Cardiac septum (tissue), 1 donor: ENCODE measurements around the gene HDAC11. TPM values are rescaled to one million over a fixed set of nuclear protein-coding genes. Genes with fewer than 3 reads are reported as not detected.

ENCODE experiments used
- DNase-seq: peaks from one replicate; pipeline ENCODE4 v3.0.0-alpha.2; 2020; ENCODE audit warnings: low spot score
- intact Hi-C: fragments of 100-400 bp; cut with DNase I; formaldehyde crosslinking; loops from one replicate; pipeline ENCODE4 v1.14.0; 2022
- total RNA-seq: library from RNA; stranded (reverse); fragmentation: NEBNext Ultra II Directional; extraction: Animal tissue kit (Norgen Biotek cat#: 25700); gene quantifications from one replicate; pipeline ENCODE4 v1.2.1, GENCODE V29; 2021
- donor health status: DM: no; HTN: no; CAD: no.

HDAC11 gene
- total RNA-seq, 1 donor from 2014 or later: 30.7 TPM

DNA sequence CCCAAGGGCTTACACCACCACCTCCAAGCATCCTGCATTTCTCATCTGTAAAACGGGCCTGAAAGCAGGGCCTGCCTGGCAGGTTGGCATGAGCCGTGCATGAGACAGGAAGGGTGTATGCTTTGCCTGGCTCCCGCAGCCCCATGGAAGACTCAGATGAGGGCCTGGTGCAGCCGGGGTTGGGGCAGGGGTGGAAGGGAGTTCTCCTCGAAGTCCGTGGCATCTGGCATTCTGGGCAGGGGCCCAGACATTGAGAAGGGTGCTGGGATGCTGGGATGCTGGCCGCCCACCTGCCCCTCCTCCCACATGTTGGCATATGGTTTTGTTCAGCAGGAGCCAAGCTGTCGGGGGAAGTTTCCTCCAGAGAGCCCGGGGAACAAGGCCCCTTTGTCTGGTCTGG, 55.8 kb downstream of the HDAC11 start:
- intact Hi-C loops: no loop called here
- DNase-seq: no peak

DNA sequence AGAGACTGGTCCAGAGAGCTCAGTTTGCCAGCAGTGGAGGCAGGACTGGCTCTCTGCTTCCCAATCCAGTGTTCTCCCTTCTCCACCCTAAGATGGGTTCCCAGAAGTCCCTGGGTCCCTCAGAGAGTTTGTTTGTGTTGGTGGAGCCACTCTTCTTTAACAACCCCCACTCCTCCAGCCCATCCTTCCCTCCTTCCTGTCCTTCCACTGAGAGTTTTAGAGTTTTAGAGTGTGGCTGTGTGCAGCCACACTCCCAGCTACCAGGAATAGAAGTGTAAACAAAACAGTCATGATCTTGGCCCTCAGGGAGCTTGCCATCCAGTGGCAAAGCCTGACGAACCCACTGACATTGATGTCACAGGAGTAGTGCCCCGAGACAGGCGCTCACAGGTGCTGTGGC, 56.3 kb downstream of the HDAC11 start:
- no peak for DNase-seq

DNA sequence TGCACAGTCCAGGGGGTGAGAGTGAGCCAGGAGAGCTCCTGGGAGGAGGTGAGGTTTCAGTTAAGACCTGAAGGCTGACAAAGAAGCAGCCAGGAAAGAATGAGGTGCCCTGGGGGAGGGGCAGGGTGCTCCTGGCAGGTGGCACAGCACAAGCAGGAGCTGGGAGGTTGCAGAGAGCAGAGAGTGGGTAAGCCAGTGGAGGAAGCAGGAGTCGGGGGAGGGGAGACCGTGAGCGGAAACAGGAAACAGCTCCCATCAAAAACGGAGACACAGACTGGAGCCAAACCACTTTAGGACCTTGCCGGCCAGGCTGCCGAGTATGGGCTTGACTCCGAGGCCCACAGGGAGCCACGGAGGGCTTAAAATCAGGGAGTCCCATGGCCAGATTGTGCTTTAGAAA, 56.7 kb downstream of the HDAC11 start:
- intact Hi-C loops: no loop called here
- no peak for DNase-seq

More for the DNA sequence above, 56.3 kb downstream of the HDAC11 start:
- intact Hi-C loops: no loop called here

DNA sequence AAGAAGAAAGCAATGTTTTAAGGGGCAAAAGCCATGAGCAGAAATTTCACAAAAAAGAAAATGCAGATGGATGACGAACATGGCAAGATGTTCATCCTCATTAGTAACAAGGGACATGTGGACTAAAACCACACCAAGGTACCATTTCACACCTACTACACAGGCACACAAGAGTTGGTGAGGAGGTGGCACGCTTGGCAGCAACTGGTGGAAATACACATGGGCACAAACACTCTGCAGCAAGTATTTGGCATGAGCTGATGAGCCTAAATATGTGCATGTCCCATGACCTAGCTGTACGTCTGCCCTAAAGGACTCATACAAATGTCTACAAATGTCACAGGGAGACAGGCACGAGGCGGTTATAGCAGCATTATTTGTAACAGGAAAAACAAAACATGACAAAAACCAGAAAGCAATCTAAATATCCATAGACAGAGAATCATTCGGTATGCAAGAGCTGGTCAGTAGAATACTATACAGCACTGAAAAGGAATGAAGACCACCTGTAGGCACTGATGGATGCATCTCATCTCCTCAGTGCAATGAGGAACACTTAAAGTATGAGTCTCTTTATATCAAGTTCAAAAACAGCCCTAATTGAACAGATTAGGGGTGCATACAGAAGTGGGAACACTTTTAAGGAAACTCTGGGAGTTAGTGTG, 57.3 kb downstream of the HDAC11 start:
- intact Hi-C loops: no loop called here
- no peak for DNase-seq

DNA sequence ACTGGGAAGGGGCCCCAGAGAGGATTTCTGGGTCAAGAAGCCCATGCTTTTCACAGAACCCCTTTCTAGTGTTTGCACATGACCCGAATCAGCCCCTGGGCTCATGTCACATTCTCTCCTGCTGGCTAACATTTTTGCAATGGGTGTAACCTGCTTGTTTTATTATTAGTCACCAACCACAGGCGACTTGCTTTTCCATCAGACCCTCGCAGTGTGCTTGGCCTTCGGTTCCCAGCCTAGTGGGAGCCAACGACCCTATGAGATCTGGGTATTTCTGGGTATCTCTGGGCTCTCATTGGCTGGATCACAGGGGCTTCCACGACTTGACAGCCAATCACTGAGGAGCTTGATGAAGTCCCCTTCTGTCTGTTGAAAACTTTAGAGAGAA, 57.8 kb downstream of the HDAC11 start:
- DNase-seq: no peak
- intact Hi-C loops: no loop called here

DNA sequence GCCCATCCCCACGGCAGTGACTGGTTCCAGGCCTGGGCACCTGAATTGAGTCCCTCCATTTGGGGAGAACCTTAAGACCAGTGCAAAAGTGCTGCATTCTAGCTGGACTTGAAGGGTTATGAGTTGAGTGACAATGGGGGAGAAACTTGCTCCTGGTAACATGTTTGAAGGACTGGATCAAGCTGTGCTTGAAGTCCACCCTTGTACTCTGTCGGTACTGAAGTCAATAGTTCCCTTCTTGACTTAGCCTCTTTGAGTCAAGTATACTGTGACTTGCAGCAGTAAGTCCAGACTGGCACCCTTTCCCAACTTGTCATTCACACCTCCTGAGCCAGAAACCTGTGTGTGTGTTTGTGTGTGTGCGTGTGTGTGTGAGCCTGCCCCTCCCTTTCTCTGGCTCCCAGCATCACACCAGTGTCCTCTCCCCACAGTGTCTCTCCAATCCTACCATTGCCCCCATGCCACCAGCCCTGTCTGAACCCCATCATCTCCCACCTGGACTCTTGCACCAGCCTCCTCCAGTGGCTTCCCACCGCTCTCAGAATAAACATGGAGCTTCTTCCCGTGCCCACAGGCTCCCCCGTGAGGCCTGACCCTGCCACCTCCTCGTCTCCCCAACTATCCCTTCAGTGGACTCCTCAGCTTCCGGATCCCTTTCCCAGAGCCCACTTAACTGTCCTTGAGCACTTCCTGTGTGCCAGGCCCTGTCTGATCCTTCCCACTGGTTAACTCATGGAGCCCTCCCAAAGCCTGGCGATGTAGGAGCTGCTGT, 58.6 kb downstream of the HDAC11 start:
- no peak for DNase-seq
- intact Hi-C loops: no loop called here

DNA sequence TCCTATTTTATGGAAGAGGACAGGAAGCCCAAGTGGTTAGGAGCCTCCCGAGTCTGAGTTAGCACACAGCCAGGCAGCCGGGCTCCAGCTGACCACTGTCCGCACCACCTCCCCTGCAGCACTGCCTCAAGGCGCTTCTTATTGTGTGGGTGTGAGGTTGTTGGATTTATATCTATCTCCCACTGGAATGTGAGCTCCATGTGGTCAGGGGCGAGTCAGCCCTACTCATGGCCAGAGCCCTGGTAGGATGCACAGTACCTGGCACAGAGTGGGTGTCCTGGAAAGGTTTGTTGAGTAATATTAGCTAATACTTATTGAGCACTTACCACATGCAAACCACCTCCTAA, 59.2 kb downstream of the HDAC11 start:
- intact Hi-C loops: no loop called here
- no peak for DNase-seq

DNA sequence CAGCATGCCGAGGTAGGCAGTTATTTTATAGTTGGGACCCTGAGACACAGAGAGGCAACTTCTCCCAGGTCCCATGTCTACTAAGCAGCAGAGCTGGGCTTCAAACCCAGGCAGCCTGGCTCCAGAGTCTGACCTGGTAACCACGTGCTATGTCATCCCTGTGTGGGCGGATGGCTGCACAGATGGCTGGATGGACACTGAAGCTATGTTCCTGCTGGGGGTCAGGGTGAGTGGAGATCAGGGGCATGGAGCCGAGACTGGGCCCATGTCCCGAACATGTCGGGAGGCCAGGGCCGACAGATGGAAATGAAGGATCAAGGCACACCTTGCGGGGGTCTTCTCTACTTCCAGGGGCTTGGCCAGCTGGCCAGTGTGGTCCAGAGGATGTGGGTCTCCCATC, 59.6 kb downstream of the HDAC11 start:
- DNase-seq: no peak
- intact Hi-C loops: no loop called here

DNA sequence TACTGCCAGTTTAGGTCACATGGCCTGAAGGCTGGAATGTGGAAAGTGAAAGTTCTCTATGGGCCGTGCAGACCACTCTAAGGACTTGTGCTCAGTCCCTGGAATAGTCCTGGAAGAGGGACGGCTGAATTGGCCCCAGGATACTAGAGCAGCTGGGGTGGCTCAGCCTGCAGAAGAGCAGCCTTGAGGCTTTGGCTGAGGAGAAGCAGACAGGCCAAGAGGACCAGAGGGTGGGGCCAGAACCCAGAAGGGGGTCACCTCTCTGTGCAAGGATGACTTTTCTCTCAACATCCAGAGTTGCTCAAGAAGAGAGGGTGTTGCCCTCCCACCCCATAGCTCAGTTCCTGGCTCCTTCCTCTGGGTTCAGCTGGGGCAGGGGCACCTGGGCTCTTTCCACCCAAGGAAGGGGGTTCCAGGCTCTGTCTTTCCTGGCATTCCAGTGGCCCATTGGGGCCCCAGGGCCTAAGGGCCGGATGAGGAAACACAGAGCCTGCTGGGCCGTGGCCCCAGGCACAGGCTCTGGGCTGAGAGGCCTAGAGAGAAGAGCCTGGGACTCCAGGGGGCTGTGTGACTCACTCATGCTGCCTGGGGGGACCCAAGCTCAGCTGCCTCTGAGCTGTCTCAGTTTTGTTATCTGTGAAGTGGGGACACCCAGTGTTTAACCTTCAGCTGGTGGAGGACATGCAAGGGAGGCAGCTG, 60.3 kb downstream of the HDAC11 start:
- no peak for DNase-seq
- intact Hi-C loops: no loop called here

DNA sequence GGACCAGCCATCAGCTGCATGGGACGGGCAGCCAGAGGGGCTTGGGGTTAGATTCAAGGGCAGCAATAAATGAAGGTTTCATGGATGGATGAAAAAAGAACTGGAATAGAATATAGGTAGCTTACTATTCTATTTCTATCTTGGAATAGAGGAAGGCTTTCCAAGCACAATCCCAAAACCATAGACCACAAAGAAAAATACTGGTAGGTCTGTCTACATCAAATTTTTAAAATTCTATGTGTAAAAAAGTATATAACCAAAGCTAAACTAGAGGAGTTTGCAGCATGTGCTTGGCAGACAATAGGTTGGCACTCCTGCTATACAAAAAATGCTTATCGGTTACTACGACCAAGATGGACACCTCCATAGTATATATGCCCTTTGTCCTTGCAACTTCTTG, 61.6 kb downstream of the HDAC11 start:
- no peak for DNase-seq
- intact Hi-C loops: no loop called here

DNA sequence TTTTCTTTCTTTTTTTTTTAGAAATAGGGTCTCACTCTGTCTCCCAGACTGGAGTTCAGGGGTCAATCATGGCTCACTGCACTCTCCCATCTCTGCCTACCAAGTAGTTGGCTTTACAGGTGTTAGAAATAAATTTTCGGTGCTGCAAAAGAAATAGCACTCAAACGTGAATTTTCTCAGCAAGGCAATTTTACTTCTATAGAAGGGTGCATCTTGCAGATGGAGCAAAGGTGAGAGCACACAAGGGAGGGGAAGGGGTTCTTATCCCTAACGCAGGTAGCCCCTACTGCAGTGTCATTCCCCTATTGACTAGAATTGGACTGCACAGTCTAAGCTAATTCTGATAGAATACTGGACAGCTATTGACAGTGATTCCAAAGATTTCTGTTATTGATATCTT, 62.0 kb downstream of the HDAC11 start:
- intact Hi-C loops: no loop called here
- DNase-seq: no peak

DNA sequence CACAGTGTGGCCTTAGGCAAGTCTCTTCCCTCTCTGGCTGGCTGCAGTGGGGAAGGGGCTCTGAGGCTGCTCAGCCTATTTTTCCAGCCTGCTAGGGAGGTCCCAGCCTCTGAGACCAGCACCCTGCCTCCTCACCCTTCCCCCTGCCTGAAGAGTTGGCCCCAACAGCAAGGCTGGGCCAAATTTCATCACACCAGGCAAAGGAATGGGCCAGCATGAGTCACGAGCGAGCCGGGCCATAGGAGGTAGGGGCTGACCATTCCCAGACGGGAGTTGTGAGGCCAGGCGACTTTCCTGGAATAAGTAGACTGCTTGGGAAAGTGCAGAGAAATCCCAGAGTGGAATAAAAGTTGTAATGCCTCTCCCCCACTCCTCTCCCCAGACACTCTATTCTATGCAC, 63.1 kb downstream of the HDAC11 start:
- no peak for DNase-seq
- intact Hi-C loops: no loop called here

DNA sequence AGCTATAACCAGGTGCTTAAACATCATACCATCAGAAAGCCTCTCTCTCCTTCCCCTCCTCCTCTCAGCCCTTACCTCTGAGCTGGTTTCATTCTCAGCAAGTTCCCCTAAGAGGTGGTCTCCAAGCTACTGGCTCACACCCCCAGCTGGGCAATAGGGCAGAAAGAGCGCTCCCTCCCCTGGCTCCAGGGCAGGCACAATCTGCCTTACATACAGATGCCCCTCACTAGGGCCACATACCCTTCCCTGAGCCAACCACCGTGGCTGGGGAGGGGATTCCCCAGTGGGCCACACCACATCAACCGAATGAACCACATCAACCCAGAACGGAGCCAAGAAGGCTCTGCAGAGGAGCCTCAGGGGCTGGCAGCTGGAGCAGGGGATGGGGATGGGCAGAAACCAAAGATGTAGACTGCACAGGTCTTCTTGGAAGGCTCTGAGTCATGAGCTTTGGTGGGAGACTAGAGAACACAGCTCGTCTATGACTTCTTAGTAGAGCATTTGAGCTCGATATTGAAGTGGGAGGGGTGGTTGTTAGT, 64.3 kb downstream of the HDAC11 start:
- intact Hi-C loops: no loop called here
- DNase-seq: no peak

DNA sequence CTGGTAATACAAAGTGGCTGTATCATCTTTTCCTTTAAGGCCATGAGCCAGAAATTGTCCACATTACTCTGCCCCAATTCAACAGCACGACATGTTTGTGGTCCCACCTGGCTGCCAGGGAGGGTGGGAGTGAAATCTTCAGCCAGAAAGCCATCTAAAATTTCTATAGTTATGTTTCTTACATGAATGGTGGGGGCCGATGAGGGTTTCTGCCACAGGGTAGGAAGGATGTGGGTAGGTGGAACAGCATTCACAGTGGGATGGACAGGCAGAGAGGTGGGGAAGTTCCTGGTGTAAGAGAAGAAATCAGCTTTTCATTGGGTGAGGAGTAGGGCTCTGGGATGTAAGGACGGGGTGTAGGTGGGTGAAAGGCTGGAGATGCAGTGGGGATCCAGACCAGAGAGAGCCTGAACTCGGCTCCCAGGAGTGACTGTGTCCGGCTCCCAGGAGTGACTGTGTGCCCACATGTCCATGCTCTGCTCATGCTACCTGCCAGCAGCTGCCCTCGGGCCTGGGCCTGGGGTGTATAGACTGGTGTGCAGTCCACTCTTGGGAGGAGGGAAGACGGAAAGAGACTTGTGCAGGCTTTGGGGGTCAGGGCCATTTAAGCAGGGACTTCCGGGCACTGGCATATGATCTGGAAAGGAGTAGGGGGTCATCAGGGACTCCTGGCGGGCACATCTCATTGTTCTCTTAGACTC, 65.0 kb downstream of the HDAC11 start:
- DNase-seq: no peak
- intact Hi-C loops: no loop called here

DNA sequence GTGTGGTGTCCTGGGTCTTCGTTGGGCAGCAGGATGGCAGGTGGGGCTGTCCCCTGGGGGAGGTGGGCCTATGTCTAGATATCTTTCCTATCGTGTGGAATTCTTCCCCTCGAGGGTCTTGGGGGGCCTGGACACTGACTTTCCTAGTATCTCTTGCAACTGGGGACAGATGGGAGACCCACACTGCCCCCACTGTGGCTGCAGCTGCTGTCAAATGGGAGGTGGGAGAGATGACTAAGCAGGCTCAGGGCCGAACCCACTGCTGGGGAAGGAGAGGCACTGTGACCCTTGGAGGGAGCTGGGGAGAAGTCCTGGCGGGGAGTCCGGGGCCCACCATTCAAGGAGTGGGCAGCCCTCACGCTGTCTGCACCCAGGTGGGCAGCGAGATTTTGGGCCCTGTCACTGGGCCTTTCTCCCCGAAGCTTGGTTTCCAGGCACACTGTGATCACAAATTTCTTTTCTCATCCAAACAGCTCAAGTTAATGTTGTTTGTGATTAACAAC, 65.9 kb downstream of the HDAC11 start:
- intact Hi-C loops: no loop called here
- DNase-seq: no peak

DNA sequence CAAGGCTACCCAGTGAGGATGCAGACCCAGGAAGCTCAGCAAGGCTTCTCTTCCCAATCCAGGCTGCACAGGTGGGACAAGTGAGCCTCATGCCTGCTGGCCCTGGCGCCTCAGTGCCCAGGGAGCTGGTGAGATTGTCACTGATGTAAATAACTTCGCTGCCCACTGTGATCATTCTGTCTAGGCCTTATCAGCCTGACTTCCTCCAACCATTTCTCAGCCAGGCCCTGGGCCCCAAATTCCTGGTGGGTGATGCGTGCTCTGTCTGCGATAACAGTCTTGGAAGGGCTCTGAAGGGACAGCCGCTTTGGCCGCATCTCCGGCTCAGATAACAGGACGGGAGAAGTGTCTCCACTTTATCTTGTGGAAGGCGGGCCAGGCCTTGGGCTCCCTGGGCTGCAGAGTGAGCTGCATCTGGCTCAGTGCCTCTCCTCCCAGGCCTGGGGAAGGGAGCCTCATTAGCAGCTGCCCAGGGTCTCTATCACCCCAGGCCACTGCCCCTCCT, 66.6 kb downstream of the HDAC11 start:
- no peak for DNase-seq
- intact Hi-C loops: no loop called here

DNA sequence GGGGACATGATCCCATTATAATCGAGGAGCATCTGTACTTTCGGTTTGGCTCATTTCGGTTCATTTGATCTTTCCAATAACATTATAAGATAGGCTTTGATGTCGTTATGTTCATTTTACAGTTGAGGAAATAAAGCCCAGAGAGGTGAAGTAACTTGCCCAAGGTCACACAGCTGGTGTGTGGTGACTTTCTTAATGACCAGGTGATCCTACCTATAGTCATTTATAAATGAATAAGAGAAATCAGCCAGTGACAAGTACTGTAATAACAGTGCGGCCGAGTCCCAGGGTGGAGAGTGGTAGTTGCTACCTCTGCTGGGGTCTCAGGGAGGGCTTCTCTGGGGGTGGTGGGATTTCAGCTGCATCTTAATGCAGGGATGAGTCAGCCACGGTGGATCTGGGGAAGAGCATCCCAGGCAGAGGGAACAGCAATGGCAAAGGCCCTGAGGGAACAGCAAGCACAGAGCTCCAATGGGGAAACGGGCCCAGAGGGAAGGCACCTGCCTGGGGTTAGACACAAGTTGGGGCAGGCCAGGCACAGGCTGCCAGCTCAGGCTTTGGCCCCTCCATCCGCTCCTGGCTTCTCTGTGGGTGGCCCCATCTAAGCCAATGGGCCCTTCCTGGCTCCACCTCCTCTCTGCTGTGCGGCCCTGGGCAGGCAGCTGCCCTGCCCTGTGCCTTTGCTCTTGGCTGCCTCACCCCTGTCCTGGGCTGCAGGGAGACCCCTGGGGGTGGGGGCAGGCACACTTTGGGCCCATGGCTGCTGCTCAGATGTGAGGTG, 67.7 kb downstream of the HDAC11 start:
- DNase-seq: no peak
- intact Hi-C loops: no loop called here

DNA sequence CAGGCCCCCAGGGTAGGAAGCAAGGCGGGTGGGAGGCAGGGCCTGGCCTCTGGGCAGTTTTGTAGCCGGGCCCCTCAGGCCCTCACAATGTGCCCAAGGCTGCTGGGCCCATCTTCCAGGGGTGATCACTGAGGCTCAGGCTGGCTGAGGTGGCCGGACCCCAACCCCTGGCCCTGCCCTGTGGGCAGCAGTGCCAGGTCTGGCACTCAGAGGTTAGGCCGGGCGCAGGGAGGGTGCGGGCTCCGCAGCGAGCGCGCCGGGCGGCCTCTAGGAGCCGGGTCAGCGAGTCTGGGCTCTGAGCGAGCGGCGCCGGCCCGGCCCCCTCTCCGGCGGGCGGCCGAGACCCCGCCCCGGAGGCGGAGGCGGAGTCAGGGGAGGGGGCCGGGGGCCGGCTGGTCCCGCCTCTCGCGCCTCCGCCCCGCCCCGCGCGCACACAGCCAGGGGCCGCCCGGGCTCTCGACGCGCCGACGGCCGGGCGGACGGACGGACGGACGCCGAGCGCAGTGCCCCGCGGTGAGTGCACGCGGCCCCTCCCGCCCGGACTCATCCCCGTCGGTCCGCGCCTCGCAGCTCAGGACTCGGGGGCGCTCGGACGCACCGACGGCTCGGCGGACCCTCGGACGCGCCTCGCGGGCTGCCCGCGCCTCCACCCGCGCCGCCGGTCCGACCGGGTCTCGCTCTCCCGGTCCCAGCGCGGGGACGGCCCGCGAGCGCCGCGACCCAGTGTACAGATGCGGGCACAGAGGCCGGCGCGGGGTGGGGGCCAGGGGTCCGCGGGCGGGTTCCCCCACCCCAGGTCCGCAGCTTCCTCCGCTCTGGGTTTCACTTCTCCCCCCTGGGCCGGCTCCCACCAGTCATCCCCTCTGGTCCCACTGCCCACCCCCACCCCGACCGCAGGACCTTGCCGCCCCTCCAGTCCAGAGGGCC, 68.9 kb downstream of the HDAC11 start, which contains the start of gene FBLN2:
Gene FBLN2 (plus strand): TSS at position 430 of the 927 bp plus-strand sequence. CDS start 21,231 bp downstream, outside the sequence.
- no peak for DNase-seq
- intact Hi-C loops: no loop called here
